Sigmoid colon (tissue), 7 donors: Measurements from ENCODE around the gene HES6. TPM values are rescaled to one million over a fixed set of nuclear protein-coding genes. Genes with fewer than 3 reads are reported as not detected.

Source experiments
- DNase-seq: peaks from one replicate; pipeline ENCODE4 v3.0.0-alpha.2; 2019
- H3K27ac ChIP-seq, 4 donors: fragments of 200-600 bp; sonication (generic); one replicate each; pipeline ENCODE4 v1.5.1; 2016 to 2019; ENCODE audit warnings: mild to moderate bottlenecking in 1 of 4
- H3K27me3 ChIP-seq, 3 donors: fragments of 200-600 bp; sonication (generic); one replicate each; pipeline ENCODE4 v1.5.1; 2019; ENCODE audit warnings: mild to moderate bottlenecking in 1 of 3
- H3K36me3 ChIP-seq, 4 donors: fragments of 200-600 bp; sonication (generic); one replicate each; pipeline ENCODE4 v1.5.1; 2016 to 2019
- H3K4me1 ChIP-seq, 4 donors: fragments of 200-600 bp; sonication (generic); one replicate each; pipeline ENCODE4 v1.5.1; 2017 to 2019
- H3K4me3 ChIP-seq, 4 donors: fragments of 200-600 bp; sonication (generic); one replicate each; pipeline ENCODE4 v1.5.1; 2017 to 2019; ENCODE audit warnings: mild to moderate bottlenecking in 2 of 4, moderate library complexity in 1 of 4
- H3K9me3 ChIP-seq, 4 donors: fragments of 200-600 bp in 3 of 4; sonication (generic) in 3 of 4; one replicate each; pipeline versions ENCODE4 v1.5.1 to v1.6.1; 2013 to 2019
- CTCF ChIP-seq, 4 experiments: fragments of 450-650 bp in 3 of 4; fragments of 200-600 bp in 1 of 4; IDR thresholded peaks; one replicate each; pipeline ENCODE4 v1.5.1; 2016 to 2019; ENCODE audit warnings: antibody characterized with exemption in 4 of 4, mild to moderate bottlenecking in 3 of 4, moderate library complexity in 2 of 4
- EP300 ChIP-seq, 4 donors: sonication (generic); formaldehyde crosslinking; IDR thresholded peaks; one replicate each; pipeline ENCODE4 v1.6.1; 2017; ENCODE audit warnings: antibody characterized with exemption in 4 of 4
- POLR2A ChIP-seq, 2 donors: fragments of 450-650 bp; IDR thresholded peaks; one replicate each; pipeline ENCODE4 v1.6.1; 2016; ENCODE audit warnings: antibody characterized with exemption in 2 of 2, mild to moderate bottlenecking in 2 of 2, moderate library complexity in 2 of 2
- POLR2AphosphoS5 ChIP-seq, 4 donors: sonication (generic); formaldehyde crosslinking; IDR thresholded peaks; one replicate each; pipeline ENCODE4 v1.6.1; 2017; ENCODE audit warnings: antibody characterized with exemption in 4 of 4
- WGBS, 2 donors: extraction: QIAGEN DNeasy Blood & Tissue Kit; methylation state at CpG; one replicate each; pipeline ENCODE4 v1.1.7; 2013; 5-methylcytosine and 5-hydroxymethylcytosine counted together
- intact Hi-C: fragments of 100-400 bp; cut with DNase I; formaldehyde crosslinking; loops from one replicate; pipeline ENCODE4 v1.15.1; 2023
- polyA plus RNA-seq, 3 donors: library from polyadenylated mRNA; stranded (reverse); fragments of 200-250 nt; gene quantifications; one replicate each; pipeline ENCODE4 v1.2.3, GENCODE V29; 2013
- total RNA-seq, 4 donors: library from RNA; depleted of rRNA; stranded (reverse); fragments of >200 nt; gene quantifications; one replicate each; pipeline ENCODE4 v1.1.0, GENCODE V29; 2016
- donor health status: healthy with polysubstance abuse.
- donor health status: Bipolar disorder and iron deficiency.
- donor health status: healthy.

The HES6 gene
- total and polyA plus RNA-seq, 7 donors: 13.2 to 59.2 (median 27.3) TPM

GRCh38 chr2:238259061-238260020, 19.5 kb upstream of the HES6 start:
- no peak overlapping the region for H3K4me3 ChIP-seq
- TF ChIP-seq POLR2A (IDR thresholded peaks at IDR 0.05) (no peak), EP300 (IDR thresholded peaks at IDR 0.05) (no peak), CTCF (IDR thresholded peaks at IDR 0.05) (no peak), POLR2AphosphoS5 (IDR thresholded peaks at IDR 0.05) (no peak)
- peaks cover 33 to 73% (median 42%) of the 10 kb centered on the region in 4 donors for H3K36me3 ChIP-seq
- H3K9me3 ChIP-seq: no peaks in the 10 kb centered on the region
- no peak overlapping the region for H3K27ac ChIP-seq
- H3K4me1 ChIP-seq: peaks cover 0 to 33% (median 18%) of the 10 kb centered on the region in 4 donors
- H3K27me3 ChIP-seq: no peaks in the 10 kb centered on the region
- intact Hi-C loops: loop anchor here (5.0 to 10.0 kb wide), 3 partner anchors 55 to 337 kb away; partner anchors contain the start of genes ILKAP and SCLY
- 86 to 87% methylated on average over 21 of the region's 21 CpGs for WGBS, 2 donors
- no peak for DNase-seq

GRCh38 chr2:238257786-238258700, 18.2 kb upstream of the HES6 start:
- peaks cover 36 to 86% (median 49%) of the 10 kb centered on the region in 4 donors for H3K36me3 ChIP-seq
- TF ChIP-seq EP300 (IDR thresholded peaks at IDR 0.05) (no peak), CTCF (IDR thresholded peaks at IDR 0.05) (no peak), POLR2A (IDR thresholded peaks at IDR 0.05) (no peak), POLR2AphosphoS5 (IDR thresholded peaks at IDR 0.05) (no peak)
- H3K27ac ChIP-seq: no peak overlapping the region
- no peaks in the 10 kb centered on the region for H3K27me3 ChIP-seq
- no peak overlapping the region for H3K4me3 ChIP-seq
- H3K9me3 ChIP-seq: no peaks in the 10 kb centered on the region
- intact Hi-C loops: no loop called here
- H3K4me1 ChIP-seq: peaks cover 0 to 20% (median 10%) of the 10 kb centered on the region in 4 donors
- 87 to 93% methylated on average over 15 of the region's 15 CpGs for WGBS, 2 donors
- peak; percentile 46 for DNase-seq

GRCh38 chr2:238256594-238257104, 16.8 kb upstream of the HES6 start:
- Histone ChIP-seq H3K36me3 (peaks cover 39 to 89% (median 54%) of the 10 kb centered on the region in 4 donors), H3K4me1 (peaks cover 0 to 11% (median 5%) of the 10 kb centered on the region in 4 donors), H3K27ac (no peak overlapping the region), H3K9me3 (no peaks in the 10 kb centered on the region), H3K27me3 (no peaks in the 10 kb centered on the region), H3K4me3 (no peak overlapping the region)
- peak; percentile 71 for DNase-seq
- 50 to 65% methylated on average over 18 of the region's 18 CpGs for whole genome bisulfite sequencing, 2 donors
- intact Hi-C loops: no loop called here
- TF ChIP-seq POLR2AphosphoS5 (IDR thresholded peaks at IDR 0.05): no peak
- no peak for TF ChIP-seq POLR2A (IDR thresholded peaks at IDR 0.05)
- TF ChIP-seq CTCF (IDR thresholded peaks at IDR 0.05): peak in 3 of 4 experiments; percentile 42 to 63 (median 61)
- TF ChIP-seq EP300 (IDR thresholded peaks at IDR 0.05): no peak

- TF ChIP-seq POLR2AphosphoS5 (IDR thresholded peaks at IDR 0.05): no peak
- no peak for TF ChIP-seq CTCF (IDR thresholded peaks at IDR 0.05)
- no peak for TF ChIP-seq EP300 (IDR thresholded peaks at IDR 0.05)
- no peak for TF ChIP-seq POLR2A (IDR thresholded peaks at IDR 0.05)
- H3K36me3 ChIP-seq: peaks cover 39 to 89% (median 53%) of the 10 kb centered on the region in 4 donors
Observed at GRCh38 chr2:238256111-238256510, 16.3 kb upstream of the HES6 start.

More at GRCh38 chr2:238256111-238256510, 16.3 kb upstream of the HES6 start:
- peak; percentile 52 for DNase-seq
- H3K27ac ChIP-seq: no peak overlapping the region
- H3K9me3 ChIP-seq: no peaks in the 10 kb centered on the region
- peaks cover 0 to 8% (median 5%) of the 10 kb centered on the region in 4 donors for H3K4me1 ChIP-seq
- no peaks in the 10 kb centered on the region for H3K27me3 ChIP-seq
- WGBS, 2 donors: 91 to 95% methylated on average over 6 of the region's 6 CpGs
- intact Hi-C loops: no loop called here
- H3K4me3 ChIP-seq: no peak overlapping the region
